Putamen (tissue), 1 donor: ENCODE data around the gene ATP2B1.
A peak's percentile ranks its signal among the peaks of the same experiment; 100 is the strongest.

Experiments
- DNase-seq: peaks from one replicate; pipeline ENCODE4 v3.0.0-alpha.2; 2016; ENCODE audit warnings: low spot score

ATP2B1 gene

GRCh38 chr12:89589753-89590152, 118.9 kb downstream of the ATP2B1 start:
- no peak for DNase-seq

DNA sequence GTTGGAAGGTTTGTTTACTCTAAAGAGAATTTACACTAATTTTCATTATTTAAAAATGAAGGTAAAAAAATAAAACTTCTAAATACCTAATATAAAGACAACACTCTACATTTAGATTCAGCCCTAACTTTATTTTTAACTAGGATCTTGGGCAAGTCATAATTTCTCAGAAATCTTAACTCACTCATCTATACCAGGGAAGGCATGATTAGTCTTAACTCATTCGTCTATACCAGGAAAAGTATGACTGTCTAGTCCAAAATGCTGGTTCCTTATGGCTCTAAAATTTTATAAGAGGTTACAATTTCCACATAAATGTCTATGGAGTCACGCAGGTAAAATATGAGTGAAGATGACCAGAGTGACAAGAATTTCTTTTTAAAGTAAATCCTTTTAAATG, 130.1 kb downstream of the ATP2B1 start:
- DNase-seq: no peak

GRCh38 chr12:89576572-89577220, 131.9 kb downstream of the ATP2B1 start:
- DNase-seq: no peak

DNA sequence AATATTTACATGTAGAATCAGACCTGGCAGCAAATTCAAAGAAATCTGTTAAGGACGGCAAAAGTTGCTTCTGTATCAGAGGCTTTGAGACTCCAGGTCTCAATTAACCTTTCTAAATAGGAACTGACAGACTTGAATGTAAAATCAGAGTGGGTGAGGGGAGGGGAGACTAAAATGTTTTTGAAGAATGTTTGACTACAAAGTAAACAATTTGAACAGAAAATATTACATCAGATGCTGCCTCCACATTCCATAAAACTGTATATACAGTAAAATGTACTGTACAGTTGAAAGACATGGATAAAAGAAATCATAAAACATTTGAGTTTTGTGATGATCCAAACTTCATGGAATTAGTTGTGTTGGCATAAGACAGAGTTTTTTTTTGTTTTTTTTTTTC, 133.3 kb downstream of the ATP2B1 start:
- no peak for DNase-seq

DNA sequence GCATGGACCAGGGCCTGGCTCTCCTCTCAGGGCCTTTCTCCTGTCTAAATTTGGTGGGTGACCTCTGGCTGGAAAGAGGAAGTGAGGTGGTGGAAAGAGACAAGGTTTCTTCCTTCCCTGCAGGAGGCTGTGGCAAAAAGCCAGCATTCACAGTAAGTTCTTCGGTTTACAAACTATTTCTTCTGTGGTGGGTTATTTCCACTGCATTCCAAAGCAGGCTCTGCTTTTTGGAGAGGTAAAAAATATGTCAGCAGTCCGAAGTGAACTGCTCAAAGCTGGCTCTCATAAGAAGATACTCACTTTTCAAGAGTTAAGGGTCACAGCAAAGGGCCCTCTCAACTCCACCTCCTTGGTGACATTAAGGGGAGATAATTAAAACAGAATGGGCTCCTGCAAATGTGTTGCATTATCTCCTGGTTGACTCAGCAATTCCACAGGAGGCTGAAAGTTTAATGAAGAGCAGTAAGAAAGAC, 133.9 kb downstream of the ATP2B1 start:
- DNase-seq: no peak

- DNase-seq: peak; percentile 47
Observed at GRCh38 chr12:89573051-89573810, 135.4 kb downstream of the ATP2B1 start.

DNA sequence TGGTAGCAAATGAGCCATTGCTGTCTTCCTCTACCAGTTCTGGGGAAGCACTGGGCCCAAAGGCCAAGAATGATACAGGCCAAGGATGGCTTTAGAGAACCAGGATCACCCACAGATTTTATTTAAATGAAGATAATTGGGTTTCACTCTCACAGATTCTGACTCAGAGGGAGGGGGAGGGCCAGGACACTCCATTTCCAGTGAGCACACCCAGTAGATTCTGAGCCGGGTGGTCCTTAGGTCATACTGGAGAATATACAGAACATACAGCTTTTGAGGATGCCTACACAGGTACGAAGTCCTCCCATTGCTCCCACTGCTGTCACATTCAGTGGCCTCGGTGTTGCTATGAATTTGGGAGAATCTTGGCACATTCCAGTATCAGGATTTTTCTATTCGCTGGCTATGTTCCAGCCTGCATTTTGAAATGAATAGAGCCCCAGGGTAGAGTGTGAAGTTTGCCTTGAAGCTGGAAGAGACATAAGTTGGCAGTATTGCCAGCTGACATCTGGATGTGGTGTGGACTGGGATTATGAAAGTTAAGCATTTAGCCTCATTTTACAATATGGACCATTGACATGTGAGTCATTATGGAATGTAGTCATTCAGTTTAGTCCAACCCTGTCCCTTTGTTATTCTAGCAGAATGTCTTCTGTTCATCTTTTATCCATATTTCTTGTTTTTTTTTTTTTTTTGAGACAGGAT, 137.0 kb downstream of the ATP2B1 start:
- DNase-seq: no peak

- no peak for DNase-seq
Observed at GRCh38 chr12:89568484-89568883, 140.2 kb downstream of the ATP2B1 start.

GRCh38 chr12:89567691-89568239, 140.9 kb downstream of the ATP2B1 start:
- DNase-seq: no peak

GRCh38 chr12:89566615-89567014, 142.0 kb downstream of the ATP2B1 start:
- no peak for DNase-seq

GRCh38 chr12:89565002-89565401, 143.6 kb downstream of the ATP2B1 start:
- DNase-seq: no peak

DNA sequence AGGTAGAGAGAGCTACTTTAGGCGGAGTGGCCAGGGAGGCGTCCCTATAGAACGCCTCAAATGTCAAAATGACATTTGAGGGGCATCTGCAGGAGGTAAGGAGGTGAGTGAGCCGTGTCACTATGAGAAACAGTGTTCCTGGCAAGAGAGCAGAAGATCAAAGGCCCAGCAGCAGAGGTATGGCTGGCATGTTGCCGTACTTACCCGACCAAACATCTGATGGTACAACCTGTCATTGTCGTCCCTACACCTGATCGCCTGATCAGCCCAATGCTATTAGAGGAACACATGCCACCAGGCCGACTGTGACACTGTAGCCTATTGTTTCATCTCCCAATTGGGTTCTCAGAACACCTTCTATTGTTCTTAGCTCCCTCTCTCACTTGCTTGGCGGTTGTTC, 148.9 kb downstream of the ATP2B1 start:
- no peak for DNase-seq

GRCh38 chr12:89556976-89557375, 151.7 kb downstream of the ATP2B1 start:
- DNase-seq: no peak

DNA sequence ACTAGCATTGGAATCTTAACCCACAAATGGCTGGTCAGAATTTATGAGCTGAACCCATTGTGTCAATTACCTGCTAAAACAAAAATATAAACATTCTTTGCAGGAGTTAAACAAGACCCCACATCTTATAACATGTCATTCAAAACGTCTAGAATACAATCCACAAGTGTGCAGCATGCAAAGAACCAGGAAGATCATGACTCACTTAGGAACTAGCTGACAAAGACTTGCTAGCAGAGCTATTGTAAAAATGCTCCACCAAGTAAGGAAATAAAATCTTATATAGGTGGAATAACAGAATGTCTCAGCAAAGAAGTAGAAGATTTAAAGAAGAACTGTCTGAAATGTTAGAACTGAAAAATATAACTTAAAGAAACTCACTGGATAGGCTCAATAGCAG, 156.3 kb downstream of the ATP2B1 start:
- no peak for DNase-seq

DNA sequence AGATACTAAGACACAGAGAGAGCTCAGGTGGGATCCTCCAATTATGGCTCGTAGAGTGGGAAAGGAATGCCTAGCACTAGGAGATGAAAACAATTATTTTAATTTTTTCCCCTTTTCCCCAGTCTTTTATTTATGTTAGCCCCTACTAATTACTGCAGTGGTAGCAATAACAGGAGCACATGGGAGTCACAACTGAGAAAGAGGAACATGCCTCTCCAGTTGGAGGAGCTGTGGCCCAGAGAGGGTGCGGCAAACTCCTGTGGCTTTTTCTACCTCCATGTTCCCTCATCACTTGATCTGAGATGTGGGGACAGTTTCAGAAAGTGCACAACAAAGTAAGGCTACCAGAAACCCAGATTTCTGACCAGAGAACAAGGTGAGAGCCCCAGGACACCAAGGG, 156.9 kb downstream of the ATP2B1 start:
- no peak for DNase-seq

GRCh38 chr12:89547101-89547500, 161.5 kb downstream of the ATP2B1 start:
- peak; percentile 70 for DNase-seq

GRCh38 chr12:89546151-89546550, 162.5 kb downstream of the ATP2B1 start:
- no peak for DNase-seq

DNA sequence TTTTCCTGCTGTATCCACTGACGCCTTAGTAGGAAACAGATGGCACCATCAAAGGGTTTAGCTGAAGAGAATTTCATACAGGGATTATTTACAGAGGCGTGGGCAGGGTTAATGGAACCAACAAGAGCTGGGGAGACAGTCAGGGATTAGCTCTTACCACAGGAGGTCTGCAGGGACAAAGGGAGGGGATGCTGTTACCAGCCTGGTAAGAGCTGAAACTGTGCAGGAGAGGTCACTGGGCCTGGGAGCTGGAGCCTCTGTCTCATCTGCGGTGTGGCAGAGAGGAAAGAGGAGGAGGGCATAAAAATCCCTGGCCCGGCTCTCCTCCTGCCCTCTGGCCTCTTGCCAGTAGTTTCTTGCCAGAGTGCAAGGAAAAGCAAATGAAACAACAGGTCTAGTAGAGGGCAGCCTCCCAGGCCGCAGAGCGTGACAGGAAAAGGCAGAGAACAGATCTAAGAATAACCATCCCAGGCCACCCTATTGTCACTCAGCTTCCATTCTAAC, 163.9 kb downstream of the ATP2B1 start:
- no peak for DNase-seq

- no peak for DNase-seq
Observed at GRCh38 chr12:89544022-89544421, 164.6 kb downstream of the ATP2B1 start.

- peak; percentile 75 for DNase-seq
Observed at GRCh38 chr12:89542912-89543592, 165.6 kb downstream of the ATP2B1 start.

GRCh38 chr12:89542236-89542635, 166.4 kb downstream of the ATP2B1 start:
- no peak for DNase-seq

- DNase-seq: no peak
Observed at GRCh38 chr12:89540586-89540985, 168.1 kb downstream of the ATP2B1 start.
